K562 (cell line): ENCODE measurements around the gene CERS2. TPM values are rescaled to one million over a fixed set of nuclear protein-coding genes. Genes with fewer than 3 reads are reported as not detected.
A peak's percentile ranks its signal among the peaks of the same experiment; 100 is the strongest.

Source experiments
- ATAC-seq: fragments of 200-7000 bp; cut with Tn5 transposase; 3 replicates; pipeline ENCODE4 v1.9.1; 2020; ENCODE audit warnings: moderate library complexity
- BruUV-seq: library from RNA; stranded (reverse); fragments of 400-500 nt; replicated peaks from 2 replicates; lab custom pipeline; 2021; lab: Mats Ljungman, UMichigan
- CTCF ChIA-PET: fragments of 300-600 bp; formaldehyde crosslinking; extraction: SDS; loops from one replicate; lab custom pipeline; 2021; ENCODE audit warnings: low intra/inter-chr PET ratio; lab: Yijun Ruan, JAX
- POLR2A ChIA-PET: fragments of 300-600, 350-650 bp; sonication (Branson Sonifier 250); formaldehyde crosslinking; extraction: SDS; loops from one replicate; lab custom pipeline; 2021; ENCODE audit warnings: antibody characterized with exemption, inconsistent platforms; lab: Yijun Ruan, JAX
- DNase-seq, 4 experiments: peaks; one replicate each; pipeline versions ENCODE4 v3.0.0 to v3.0.0-alpha.2; 2011 to 2018; ENCODE audit warnings: low spot score in 3 of 4, mixed read lengths in 3 of 4; ENCODE audit errors: extremely low read depth in 1 of 4
- FAIRE-seq: peaks from 2 replicates; lab custom pipeline; 2011; peaks lifted over from hg19 to GRCh38; lab: Jason Lieb, UNC
- H2AFZ ChIP-seq: 2 replicates; pipeline ENCODE4 v1.6.0; 2011; ENCODE audit warnings: low read depth, low read length, control low read depth, inconsistent platforms
- H3K27ac ChIP-seq: fragments of 200-600 bp; 3 replicates; pipeline ENCODE4 v1.8.0; 2011; ENCODE audit warnings: low read depth, mild to moderate bottlenecking, control low read depth, inconsistent platforms, low read length, moderate library complexity, mixed read lengths; ENCODE audit errors: extremely low read depth
- H3K27me3 ChIP-seq, 2 experiments: fragments of 300-600 bp in 1 of 2; 2 replicates in 1 of 2; 3 replicates in 1 of 2; pipeline versions ENCODE4 v1.6.0 to v1.8.0; 2011; ENCODE audit warnings: inconsistent platforms in 2 of 2, low read length in 2 of 2, mild to moderate bottlenecking in 1 of 2, mixed read lengths in 1 of 2, moderate library complexity in 1 of 2; ENCODE audit not compliant: control insufficient read depth in 2 of 2, insufficient read depth in 2 of 2
- H3K36me3 ChIP-seq: fragments of 300-600 bp; 3 replicates; pipeline ENCODE4 v1.8.0; 2011; ENCODE audit warnings: mild to moderate bottlenecking, low read length, inconsistent platforms; ENCODE audit not compliant: control insufficient read depth, insufficient read depth
- H3K4me1 ChIP-seq, 2 experiments: fragments of 200-600 bp in 1 of 2; replicated peaks in 1 of 2; 2 replicates in 1 of 2; 3 replicates in 1 of 2; pipeline versions ENCODE4 v1.5.1 to v1.8.0; 2011; ENCODE audit warnings: inconsistent platforms in 2 of 2, low read length in 2 of 2, mild to moderate bottlenecking in 1 of 2, mixed read lengths in 1 of 2, moderate library complexity in 1 of 2; ENCODE audit not compliant: control insufficient read depth in 2 of 2, insufficient read depth in 2 of 2
- H3K4me2 ChIP-seq: 2 replicates; pipeline ENCODE4 v1.6.1; 2011; ENCODE audit warnings: low read length, control low read depth, inconsistent platforms, mixed read lengths; ENCODE audit not compliant: insufficient read depth
- H3K4me3 ChIP-seq: fragments of 200-600 bp; sonication (generic), shearing (Covaris generic); 2 replicates; pipeline ENCODE4 v1.5.1; 2016; ENCODE audit warnings: control low read depth, inconsistent platforms
- H3K79me2 ChIP-seq: fragments of 200-600 bp; 3 replicates; pipeline ENCODE4 v1.8.0; 2011; ENCODE audit warnings: low read length, inconsistent platforms; ENCODE audit not compliant: control insufficient read depth, insufficient read depth
- H3K9ac ChIP-seq, 2 experiments: 2 replicates each; pipeline versions ENCODE4 v1.6.0 to v1.6.1; 2011; ENCODE audit warnings: low read depth in 2 of 2, low read length in 2 of 2, control low read depth in 1 of 2, inconsistent platforms in 1 of 2, mild to moderate bottlenecking in 1 of 2, mixed read lengths in 1 of 2; ENCODE audit not compliant: insufficient read depth in 1 of 2
- H3K9me1 ChIP-seq: one replicate; pipeline ENCODE4 v1.6.0; 2011; ENCODE audit warnings: inconsistent platforms, mild to moderate bottlenecking, low read length, moderate library complexity; ENCODE audit not compliant: control insufficient read depth, insufficient read depth
- H3K9me3 ChIP-seq: replicated peaks from 2 replicates; pipeline ENCODE4 v1.5.1; 2011; ENCODE audit warnings: low read depth, low read length, inconsistent platforms; ENCODE audit not compliant: control insufficient read depth, insufficient read depth
- H4K20me1 ChIP-seq: replicated peaks from 2 replicates; pipeline ENCODE4 v1.6.1; 2011; ENCODE audit warnings: low read length, inconsistent platforms, mixed read lengths; ENCODE audit not compliant: control insufficient read depth, insufficient read depth
- CTBP1 ChIP-seq: fragments of 450-650 bp; IDR thresholded peaks from 2 replicates; pipeline ENCODE4 v1.6.1; 2016; ENCODE audit warnings: borderline replicate concordance
- L3MBTL2 ChIP-seq: fragments of 450-650 bp; IDR thresholded peaks from 2 replicates; pipeline ENCODE4 v1.6.1; 2016; ENCODE audit warnings: mild to moderate bottlenecking, moderate library complexity
- SMARCA4 ChIP-seq: fragments of 450-650 bp; IDR thresholded peaks from 2 replicates; pipeline ENCODE4 v1.6.1; 2016
- TFAP4 ChIP-seq: sonication (generic); formaldehyde crosslinking; IDR thresholded peaks from 2 replicates; pipeline ENCODE4 v1.8.0; 2022; ENCODE audit warnings: missing genetic modification reagents, mild to moderate bottlenecking, moderate library complexity, borderline replicate concordance
- ZNF280B ChIP-seq: fragments of 250-450 bp; sonication (Bioruptor Pico); IDR thresholded peaks from 2 replicates; pipeline ENCODE4 v1.5.1; 2021; ENCODE audit warnings: mild to moderate bottlenecking
- ZNF740 ChIP-seq, 3 experiments: fragments of 200-800 bp in 1 of 3; sonication (Bioruptor generic) in 1 of 3; sonication (generic) in 1 of 3; formaldehyde crosslinking in 1 of 3; IDR thresholded peaks; 2 replicates each; pipeline versions ENCODE4 v1.6.1 to v1.8.0; 2016 to 2022; ENCODE audit warnings: mild to moderate bottlenecking in 2 of 3, missing compliant biosample characterization in 2 of 3, missing genetic modification characterization in 2 of 3, missing genetic modification reagents in 1 of 3
- ZNF785 ChIP-seq: fragments of 250-450 bp; sonication (Bioruptor Pico); IDR thresholded peaks from 2 replicates; pipeline ENCODE4 v1.4.0; 2020; ENCODE audit warnings: mild to moderate bottlenecking
- whole genome bisulfite sequencing: fragments of 100-300 bp; shearing (Covaris generic); methylation state at CpG from one replicate; pipeline ENCODE4 v1.1.6; 2016; ENCODE audit warnings: low coverage, mixed read lengths; ENCODE audit not compliant: insufficient coverage; ENCODE audit errors: missing lambda C conversion rate; 5-methylcytosine and 5-hydroxymethylcytosine counted together
- in situ Hi-C: fragments of 300-500 bp; cut with MboI; formaldehyde crosslinking; loops from 4 replicates; pipeline ENCODE4 v1.15.0; 2018; ENCODE audit warnings: inconsistent platforms, mixed read lengths
- intact Hi-C: fragments of 100-400 bp; cut with micrococcal nuclease; formaldehyde crosslinking; loops from 2 replicates; pipeline ENCODE4 v1.14.2; 2022
- polyA plus RNA-seq, 8 experiments: library from polyadenylated mRNA; depleted of rRNA in 4 of 8; stranded (reverse) in 5 of 8; unstranded in 3 of 8; fragments of >200 nt; fragmentation: Nextera tagmentation in 2 of 8; fragmentation: Illumina TruSeq in 1 of 8; extraction: Ambion mirVana in 2 of 8; extraction: Trizol in 1 of 8; gene quantifications; 2 replicates each; pipeline versions ENCODE4 v1.2.1 to v1.2.3, GENCODE V29; 2011 to 2014; ENCODE audit warnings: inconsistent platforms in 1 of 8, missing spikeins in 1 of 8
- total RNA-seq, 7 experiments: library from RNA; depleted of rRNA in 6 of 7; stranded (reverse); fragments of >200 nt in 6 of 7; fragmentation: Illumina TruSeq in 2 of 7; extraction: Trizol in 2 of 7; gene quantifications; 2 replicates each; pipeline versions ENCODE4 v1.2.1 to v1.2.3, GENCODE V29; 2011 to 2021; ENCODE audit warnings: low replicate concordance in 1 of 7

CERS2 gene
- total and polyA plus RNA-seq, 9 of the 15 experiments (the other 6 are each of a cell fraction or from before 2014, with no cell fraction given), result 23.4 to 295 (median 132) TPM

GRCh38 chr1:150985179-150985825 is 10.7 kb upstream of the CERS2 start (continued):
- TF ChIP-seq ZNF280B (CRISPR knock-in tag) (no peak), TFAP4 (0 out of 2 replicates have a peak, but pooled peaks have one; percentile 22), SMARCA4 (no peak), ZNF785 (no peak)

- CTCF ChIA-PET, result no interaction called here
- DNase-seq (peak; percentile 78 to 83 (median 78)), FAIRE-seq (peak; percentile 94), ATAC-seq (peak; percentile 85)
- 36% methylated on average over 12 of the region's 12 CpGs for whole genome bisulfite sequencing
- Histone ChIP-seq H3K4me2 (peak within 1 kb of the TSS; percentile 61), H3K4me1 (peaks cover 42 to 47% of the 10 kb centered on the region in 2 experiments), H3K79me2 (no peaks in the 10 kb centered on the region; the same call in 2 of the 3 replicates), H3K4me3 (no peak within 1 kb of the TSS), H3K9me3 (no peaks in the 10 kb centered on the region), H2AFZ (peak within 1 kb of the TSS; percentile 96), H4K20me1 (no peaks in the 10 kb centered on the region), H3K9ac (peak within 1 kb of the TSS in 1 of 2 experiments; percentile 80; a peak in 2 of 4 replicates), H3K9me1 (peaks cover 2% of the 10 kb centered on the region), H3K27me3 (no peaks in the 10 kb centered on the region), H3K36me3 (no peaks in the 10 kb centered on the region), H3K27ac (0 out of 3 replicates have a peak within 1 kb of the TSS, but pooled peaks have one; percentile 2)
- intact Hi-C loops, result no loop called here
- BruUV-seq, result no TSS peak
- POLR2A ChIA-PET, result interaction anchor here (0.5 to 1.5 kb wide), 14 partner anchors 11 to 722 kb away, joined by 3 to 6 read pairs (median 3); partner anchors contain the start of genes ENSA, GOLPH3L and MINDY1
- in situ Hi-C loops, result no loop called here
- TF ChIP-seq CTBP1 (peak; percentile 39; the same call in 1 of the 2 replicates), ZNF740 (CRISPR knock-in tag; IDR thresholded peaks at IDR 0.05) (0 out of 2 replicates have a peak, but pooled peaks have one; percentile 19), ZNF740 (tag; IDR thresholded peaks at IDR 0.05) (0 out of 4 replicates have a peak, but pooled peaks of 1 of the 2 experiments have one; percentile 16), L3MBTL2 (peak; percentile 61; the same call in 1 of the 2 replicates)
These were observed 7.4 kb upstream of the CERS2 start, which contains the start of gene ANXA9 for GRCh38 chr1:150981805-150982712. TSS of gene ANXA9 (plus strand) at chr1:150982292. CDS start at chr1:150983106, 814 bp downstream.
